HG03575 (cell line): ENCODE results near the gene SFRP4.

Experiments used
- ATAC-seq: cut with Tn5 transposase; IDR thresholded peaks from one replicate; pipeline ENCODE4 v1.9.1; 2021; ENCODE audit not compliant: unreplicated experiment, insufficient number of reproducible peaks, low FRiP score; ENCODE audit errors: extremely low read depth

Gene SFRP4

DNA sequence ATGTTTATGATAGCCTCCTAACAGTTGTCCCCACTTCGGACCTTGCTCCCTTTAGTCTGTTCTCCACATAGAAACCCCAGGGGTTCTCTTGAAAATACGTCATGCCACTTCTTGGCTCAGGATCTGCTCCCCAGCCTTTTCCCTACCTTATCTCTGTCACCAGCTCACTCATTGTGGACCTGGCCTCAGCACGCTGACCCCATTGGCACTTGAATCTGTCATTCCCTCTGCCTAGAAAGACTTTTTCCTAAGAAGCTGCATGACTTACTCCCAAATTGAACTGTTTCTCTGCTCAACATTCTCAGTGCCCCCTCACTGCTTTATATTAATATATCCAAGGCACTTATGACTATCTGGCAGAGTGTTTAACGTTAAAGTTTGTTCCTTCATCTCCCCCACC, 12.3 kb upstream of the SFRP4 start:
- no peak for ATAC-seq

DNA sequence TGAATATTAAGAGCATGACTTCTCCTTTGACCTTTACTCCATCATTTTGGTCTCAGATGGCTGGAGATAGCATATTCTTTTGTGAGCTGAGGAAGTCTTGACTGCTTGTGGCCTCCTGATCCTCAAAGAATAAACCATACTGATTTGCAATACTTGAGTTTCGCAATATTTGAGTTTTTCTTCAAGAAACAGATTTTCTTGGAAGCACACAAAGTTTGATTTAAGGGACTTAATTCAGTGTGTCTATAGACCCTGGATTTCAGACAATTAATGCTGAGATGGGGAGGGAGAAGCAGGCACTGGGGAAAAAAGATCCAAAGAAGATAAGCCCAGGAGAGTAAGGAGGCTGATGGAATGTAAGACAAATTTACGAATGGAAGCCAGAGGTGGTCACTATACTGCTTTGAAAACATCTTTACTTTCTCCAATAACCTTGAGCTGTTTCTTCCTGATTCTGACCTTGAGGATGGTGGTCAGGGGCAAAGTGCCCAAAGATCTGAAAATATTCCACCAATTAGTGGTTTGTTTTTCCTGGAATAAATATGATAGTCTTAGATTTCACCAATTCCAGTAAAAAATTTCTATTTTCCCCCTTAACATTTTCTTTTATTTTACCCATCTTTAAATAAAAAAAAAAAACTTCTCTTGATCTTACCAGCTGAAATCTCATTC, 11.3 kb upstream of the SFRP4 start:
- no peak for ATAC-seq

DNA sequence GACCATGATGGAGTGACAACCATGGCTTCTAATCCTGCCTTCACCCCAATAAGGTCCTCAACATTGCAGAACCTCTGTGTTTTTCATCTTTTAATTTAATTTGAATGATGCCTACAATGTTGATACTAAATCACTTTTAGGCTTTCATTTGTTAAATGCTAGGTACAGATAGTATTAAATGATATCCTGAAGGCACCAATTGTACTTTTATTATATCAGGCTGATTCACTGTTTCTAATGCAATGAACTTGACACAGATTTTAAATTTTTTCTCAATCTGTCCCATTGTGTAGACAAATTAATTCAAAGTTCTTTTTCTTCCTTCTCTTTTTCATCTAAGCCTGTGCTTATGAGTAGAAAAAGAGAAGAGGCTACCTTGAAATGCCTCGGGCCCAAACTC, 9.0 kb upstream of the SFRP4 start:
- no peak for ATAC-seq

DNA sequence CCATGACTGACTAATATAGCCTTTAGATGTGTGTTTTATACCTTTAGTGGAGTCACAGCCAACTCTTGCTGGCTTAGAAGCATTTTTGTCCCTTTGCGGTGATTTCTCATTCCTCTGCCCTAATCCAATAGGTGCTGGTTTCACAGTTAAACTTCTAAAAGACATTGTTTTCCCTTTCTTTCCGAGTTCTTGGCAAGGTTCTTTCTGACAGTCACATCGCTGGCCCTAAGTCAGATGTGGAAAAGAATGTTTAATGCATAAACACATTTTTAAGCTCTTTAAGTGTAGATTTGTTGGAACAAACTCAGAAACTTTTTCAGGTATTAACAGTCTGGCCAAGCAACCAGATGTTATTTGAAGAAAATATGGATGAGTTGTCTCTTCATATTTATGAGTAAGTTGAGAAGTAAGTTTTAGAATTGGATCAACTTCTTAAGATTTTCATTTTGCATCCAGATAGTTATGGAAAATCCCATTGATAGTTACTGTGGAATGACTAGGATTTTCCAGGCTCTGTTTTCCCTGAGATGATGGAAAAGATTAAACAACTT, 7.9 kb upstream of the SFRP4 start:
- no peak for ATAC-seq

DNA sequence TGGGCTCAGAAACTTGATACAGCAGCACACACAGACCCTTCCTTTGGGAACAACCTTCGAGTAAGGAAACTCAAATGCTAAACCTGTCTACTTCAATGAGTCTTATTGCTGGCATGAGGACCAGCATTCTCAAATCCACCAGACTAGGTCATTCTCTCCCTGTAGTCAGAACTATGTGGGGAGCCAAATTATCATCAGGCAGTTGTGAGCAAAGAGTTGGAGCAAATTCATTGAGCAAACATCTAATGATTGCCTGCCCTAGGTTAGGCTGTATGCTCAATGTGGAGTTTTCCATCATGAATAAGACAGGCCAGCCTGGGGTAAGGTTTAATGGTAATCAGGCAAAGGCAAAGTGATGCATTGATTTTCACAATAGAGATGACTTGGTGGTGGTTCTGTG, 7.4 kb upstream of the SFRP4 start:
- ATAC-seq: no peak

DNA sequence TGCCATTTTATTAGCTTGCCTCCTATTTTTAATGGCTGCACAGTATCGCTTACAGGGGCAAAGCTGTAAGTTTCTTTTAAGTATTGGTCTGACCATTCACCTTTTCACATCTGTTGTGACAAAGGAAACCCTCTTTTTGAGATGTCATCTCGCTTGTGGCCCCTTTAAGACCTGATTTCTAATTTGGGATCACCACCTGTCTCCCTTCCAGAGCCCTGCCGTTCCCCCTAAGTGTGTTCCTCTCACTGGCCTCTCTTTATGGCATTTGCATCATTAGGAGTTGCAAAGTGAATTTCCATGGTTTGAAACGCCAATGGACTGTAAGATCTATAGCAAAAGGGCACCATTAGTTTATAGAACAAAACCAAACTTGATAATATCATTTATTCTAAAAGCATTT, 5.3 kb upstream of the SFRP4 start:
- ATAC-seq: no peak

DNA sequence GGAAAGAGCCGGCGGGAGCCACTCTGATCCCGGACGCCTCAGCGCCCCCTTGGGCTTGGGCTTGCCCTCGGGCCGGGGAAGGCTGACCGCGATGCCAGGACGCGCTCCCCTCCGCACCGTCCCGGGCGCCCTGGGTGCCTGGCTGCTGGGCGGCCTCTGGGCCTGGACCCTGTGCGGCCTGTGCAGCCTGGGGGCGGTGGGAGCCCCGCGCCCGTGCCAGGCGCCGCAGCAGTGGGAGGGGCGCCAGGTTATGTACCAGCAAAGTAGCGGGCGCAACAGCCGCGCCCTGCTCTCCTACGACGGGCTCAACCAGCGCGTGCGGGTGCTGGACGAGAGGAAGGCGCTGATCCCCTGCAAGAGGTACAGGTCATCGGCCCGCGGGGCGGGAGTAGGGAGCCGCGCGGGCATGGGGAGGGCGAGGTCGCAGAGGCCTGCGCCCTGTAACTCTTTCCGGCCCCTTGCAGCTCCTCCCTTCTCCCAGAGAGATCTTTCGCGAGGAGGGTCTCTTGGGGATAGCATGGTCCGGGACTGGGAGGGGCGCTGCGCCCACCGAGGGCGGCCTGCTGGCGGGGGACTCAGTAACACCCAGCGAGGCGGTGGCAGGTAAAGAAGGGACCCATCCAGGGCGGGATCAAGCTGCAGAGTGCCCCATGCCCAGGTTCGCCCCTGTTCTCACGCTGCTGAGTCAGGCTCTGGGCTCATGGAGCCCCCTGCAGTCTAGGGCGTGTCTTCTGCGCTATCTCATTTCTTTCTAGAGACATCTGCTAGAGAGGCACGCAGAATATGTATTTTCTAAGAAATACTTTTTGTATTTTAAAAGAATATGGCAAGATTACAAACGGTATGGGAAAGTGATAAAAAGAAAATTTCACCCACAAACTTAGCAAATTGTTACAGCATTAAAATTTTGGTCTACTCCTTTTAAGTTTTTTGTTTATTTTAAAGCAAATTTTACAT, 4.5 kb upstream of the SFRP4 start:
- no peak for ATAC-seq

DNA sequence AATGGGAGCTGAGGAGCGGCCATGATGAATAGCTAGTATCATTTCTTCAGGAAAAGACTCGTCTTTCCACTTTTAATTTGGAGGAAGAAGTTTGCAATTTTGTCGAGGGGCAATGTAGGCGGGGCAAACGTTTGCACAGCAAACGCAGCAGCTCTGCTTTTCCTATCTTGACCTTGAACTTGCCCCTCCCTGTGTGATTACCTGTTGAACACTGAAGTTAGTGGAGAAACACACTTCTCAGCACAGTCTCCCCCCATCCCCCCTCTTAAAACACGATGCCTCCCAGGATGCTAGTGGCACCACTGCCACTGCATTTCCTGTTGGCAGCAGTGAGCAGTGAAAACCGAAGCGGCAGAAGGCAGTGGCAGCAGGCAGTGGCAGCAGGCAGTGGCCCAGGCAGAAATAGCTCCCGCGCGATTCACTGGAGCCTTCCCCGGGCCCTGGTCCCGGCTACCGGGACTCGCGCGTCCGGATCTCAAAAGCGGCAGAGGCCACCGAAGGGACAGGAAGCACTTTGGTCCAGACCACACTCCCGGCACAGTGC, 3.8 kb upstream of the SFRP4 start, which contains the start of gene EPDR1:
EPDR1 (plus strand) TSS at position 336 of the 544 bp plus-strand sequence. CDS start 300 bp downstream, outside the sequence.
- no peak for ATAC-seq

DNA sequence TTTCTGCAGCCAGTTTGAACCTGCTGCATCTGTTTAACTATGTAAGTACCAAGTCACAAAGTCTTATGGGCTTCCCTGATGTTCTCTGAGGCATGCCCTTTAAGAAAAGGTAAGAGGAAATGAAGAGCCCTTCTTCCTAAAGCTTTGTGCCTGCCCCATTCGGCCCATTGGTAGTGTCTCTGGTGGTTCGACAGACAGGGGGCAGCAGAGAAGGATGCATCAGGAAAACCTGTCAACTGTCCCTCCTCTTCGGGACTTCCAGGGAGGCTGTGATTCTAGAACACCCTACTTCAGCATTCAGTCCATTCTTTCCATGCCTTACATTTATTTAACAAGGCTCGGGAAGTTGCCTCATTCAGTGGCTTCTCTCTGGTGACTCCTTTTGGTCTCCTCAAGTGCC, 1.9 kb upstream of the SFRP4 start:
- no peak for ATAC-seq

DNA sequence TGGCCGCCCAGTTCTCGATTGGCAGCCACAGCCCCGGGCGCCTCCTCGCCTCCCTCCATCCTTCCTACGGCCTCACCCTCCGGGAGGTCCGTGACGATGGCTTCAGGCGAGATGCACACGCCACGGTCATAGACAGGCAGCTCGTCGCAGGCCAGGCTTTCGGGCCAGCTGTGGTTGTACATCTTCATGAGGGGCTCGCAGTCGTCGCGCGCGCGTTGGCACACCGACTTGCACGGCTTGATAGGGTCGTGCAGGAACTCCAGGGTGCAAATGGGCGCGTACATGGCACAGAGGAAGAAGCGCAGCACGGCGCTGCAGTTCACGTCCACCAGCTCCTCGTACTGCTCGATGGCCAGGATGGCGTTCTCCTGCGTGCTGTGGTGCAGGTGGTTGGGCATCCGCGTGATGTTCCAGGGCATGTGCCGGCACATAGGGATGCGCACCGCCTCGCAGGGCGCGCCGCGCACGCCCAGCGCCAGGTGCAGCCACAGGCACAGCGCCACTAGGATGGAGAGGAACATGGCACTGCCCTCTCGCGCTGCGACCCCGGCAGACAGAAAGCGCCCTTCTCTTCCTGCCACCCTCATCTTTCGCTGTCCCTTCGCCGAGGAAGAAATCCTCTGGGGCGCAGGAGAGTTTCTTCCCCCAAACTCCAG, 472 bp downstream of the SFRP4 start:
- no peak for ATAC-seq

DNA sequence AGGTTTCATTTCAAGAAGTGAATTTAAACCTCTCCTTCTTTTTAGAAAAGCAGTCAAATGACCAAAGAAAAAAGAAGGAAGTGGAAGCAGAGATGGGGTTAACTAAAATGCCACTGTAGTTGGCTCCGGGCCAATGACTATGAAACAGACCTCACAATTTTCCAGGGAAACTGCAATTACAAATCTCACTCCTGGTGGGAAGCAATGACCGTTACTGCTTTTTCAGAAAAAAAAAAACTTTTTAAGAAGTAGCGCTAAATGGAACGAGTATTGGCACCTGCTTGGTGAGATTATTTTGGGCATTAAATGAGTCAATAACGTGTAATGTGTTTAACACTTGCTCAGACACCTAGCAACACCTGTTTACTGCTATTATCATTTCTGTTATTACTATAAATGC, 1.2 kb downstream of the SFRP4 start:
- no peak for ATAC-seq

DNA sequence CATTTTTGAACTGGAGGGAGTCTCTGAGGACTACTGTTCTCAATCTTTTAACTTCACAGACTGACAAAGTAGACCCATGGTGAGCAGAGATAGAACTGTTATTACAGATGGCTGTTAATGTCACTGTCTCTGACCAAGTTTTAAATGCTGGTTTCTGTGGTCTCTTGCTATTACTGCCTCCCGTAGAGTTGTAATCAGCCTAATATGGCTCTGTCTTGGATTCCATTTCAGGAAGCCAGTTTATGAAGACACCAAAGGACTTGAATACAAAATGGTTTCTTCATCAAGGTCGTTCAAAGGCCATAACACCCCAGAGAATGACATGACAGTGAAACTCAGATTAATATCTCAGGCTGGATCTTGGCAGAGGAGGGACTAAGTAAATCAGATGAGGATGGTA, 3.9 kb downstream of the SFRP4 start:
- no peak for ATAC-seq

DNA sequence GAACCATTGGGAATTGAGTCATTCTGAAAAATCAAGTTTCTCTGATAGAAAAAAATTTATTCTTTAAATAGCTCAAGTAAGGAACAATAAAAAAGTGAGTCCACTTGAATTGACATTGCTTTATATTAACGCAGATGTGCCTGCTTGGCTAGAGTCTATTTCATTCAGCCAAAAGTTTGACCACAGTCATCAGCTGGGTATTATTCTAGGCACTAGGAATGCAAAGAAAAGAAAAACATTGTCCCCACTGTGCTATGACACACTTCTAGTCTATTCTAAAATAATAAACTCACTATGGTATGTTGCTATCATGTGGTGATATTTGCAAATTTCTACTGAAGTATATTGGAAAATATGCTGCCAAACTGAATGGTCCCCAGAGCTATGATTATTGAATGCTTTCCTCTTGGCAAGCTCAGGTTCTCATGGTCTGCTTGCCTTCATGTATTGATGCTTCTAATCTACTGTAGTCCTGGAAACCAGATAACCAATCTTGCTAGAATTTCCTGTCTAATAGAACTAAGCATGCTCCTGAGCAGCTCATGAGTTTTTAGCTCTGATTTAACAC, 8.3 kb downstream of the SFRP4 start:
- no peak for ATAC-seq

DNA sequence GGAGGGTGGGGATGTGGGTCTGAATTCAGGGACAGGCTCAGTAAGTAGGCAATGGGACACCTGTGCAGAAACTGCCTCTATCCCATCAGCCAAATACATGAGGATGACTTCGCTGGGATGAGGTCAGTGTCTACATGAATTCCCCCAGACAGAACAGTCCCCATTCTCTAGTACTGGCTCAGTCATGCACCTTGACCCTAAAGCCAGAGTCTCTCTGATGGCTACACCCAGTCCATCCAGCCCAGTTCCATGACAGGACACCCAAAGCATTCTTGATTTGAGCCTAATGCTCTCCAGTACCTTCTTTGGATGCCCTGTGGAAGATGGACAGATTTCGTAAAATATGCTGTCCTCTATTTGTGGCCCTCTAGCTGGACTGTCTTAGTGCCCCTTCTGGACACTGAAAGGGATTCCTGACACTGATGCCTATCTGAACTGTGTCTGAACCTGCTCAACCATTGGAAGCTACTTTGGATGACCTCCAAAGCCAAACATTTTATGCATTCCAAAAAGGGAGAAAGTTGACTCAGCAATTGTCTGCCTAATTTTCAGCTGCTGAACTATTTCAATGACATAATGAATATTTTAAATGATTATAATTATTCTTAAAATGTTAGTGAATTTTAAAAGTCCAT, 14.6 kb downstream of the SFRP4 start:
- no peak for ATAC-seq

DNA sequence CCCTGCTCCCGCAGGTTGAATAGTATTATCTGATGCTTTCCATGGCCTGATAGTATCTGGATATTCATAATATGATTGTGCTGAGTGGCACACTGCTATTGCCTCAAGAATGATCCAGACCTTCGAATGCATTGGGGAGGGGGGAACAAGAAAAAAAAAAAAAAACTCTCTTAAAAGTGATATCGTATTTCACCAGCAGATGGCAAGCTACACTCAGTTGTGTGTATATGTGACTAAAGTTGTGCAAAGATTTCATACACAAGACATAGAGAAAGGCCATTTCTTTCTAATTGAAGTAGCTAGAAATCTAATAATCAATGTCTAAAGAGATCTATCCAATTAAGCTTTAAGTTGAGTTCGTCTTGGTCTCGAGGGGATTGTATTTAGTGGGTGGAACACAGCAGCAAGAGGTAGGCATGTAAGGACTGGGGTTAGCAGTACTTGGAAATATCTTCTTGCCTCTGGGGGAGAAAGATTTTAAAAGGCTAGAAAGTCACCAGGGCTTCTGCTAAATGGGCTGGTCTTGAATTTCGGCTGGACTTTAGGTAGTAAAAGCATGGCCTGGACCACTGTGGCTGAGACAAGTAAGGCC, 15.3 kb downstream of the SFRP4 start:
- no peak for ATAC-seq

DNA sequence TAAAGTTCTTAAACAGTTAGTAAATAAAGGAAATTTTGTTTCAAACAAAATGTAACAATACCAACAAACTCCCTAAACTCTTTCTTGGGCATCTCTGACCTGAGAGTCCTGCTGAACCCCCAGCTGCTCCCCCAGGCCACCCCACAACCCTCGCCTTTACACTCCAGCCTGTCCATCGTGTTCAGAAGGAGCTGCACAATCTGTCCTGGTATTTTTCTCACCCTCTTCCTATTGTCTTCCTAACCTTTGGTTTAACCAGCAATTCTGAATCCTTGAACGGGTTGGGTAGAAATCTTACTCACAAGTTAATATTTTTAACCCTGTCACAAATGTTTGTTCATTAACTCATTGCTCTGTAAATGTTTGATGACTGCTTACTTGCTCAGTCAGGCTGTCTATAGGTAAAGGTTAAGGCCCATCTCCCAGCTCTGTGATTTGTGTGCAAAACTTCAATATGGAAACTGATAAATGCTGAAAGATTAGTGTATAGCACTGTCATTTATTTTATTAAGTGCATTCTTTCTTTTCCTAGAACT, 16.8 kb downstream of the SFRP4 start:
- ATAC-seq: no peak

DNA sequence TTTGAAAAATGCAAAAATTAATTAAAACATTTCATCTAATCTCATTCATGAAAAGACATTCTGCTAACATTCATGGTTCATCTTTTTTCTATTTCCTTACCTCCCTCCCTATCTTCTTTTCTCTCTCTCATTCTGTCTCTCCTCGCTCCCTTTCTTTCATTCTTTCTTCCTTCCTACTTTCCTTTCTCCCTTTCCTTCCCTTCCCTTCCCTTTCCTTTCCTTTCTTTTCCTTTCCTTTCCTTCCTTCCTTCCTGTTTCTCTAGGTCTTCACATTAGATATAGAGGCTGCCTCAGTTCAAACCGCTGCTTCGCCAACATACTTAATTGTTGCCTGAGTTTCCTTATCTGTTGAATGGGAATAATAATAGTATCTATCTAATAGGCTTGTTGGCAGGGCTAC, 21.9 kb downstream of the SFRP4 start:
- no peak for ATAC-seq

DNA sequence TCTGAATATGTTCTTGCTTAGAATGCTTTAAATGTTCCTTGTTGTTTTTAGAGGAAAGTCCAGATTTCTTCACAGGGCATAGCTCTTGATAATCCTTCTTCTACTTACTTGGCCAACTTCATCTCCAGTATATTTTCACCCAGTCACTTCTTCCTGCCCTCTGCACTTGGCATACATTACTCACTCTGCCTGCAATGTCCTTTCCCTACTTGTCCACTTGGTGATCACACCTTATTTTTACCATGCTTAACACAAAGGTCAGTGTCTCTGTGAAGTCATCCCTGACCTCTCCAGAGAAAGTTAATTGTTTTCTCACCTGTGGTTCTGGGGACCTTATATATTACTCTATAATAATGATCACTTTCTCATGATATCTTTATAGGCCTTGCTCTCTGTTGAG, 23.3 kb downstream of the SFRP4 start:
- no peak for ATAC-seq
